Rectal smooth muscle tissue (tissue), 1 donor: ENCODE results near the gene COQ3.
A peak's percentile ranks its signal among the peaks of the same experiment; 100 is the strongest.

ENCODE experiments used
- H3K27ac ChIP-seq: one replicate; pipeline ENCODE4 v1.7.0; 2013; ENCODE audit warnings: low read depth, low read length, inconsistent platforms
- H3K27me3 ChIP-seq: one replicate; pipeline ENCODE4 v1.7.0; 2013; ENCODE audit warnings: low read length; ENCODE audit not compliant: control insufficient read depth, insufficient read depth
- H3K36me3 ChIP-seq: one replicate; pipeline ENCODE4 v1.7.0; 2013; ENCODE audit warnings: low read length; ENCODE audit not compliant: control insufficient read depth, insufficient read depth
- H3K4me1 ChIP-seq: one replicate; pipeline ENCODE4 v1.7.0; 2013; ENCODE audit warnings: low read length; ENCODE audit not compliant: control insufficient read depth, insufficient read depth
- H3K4me3 ChIP-seq: one replicate; pipeline ENCODE4 v1.7.0; 2013; ENCODE audit warnings: low read length
- H3K9ac ChIP-seq: one replicate; pipeline ENCODE4 v1.7.0; 2013; ENCODE audit warnings: low read length

The COQ3 gene

GRCh38 chr6:99393698-99394531, at the start of gene COQ3:
TSS of gene COQ3 (minus strand) at chr6:99394195. CDS start at chr6:99394179, 16 bp downstream.
- Histone ChIP-seq H3K27ac (peak within 1 kb of the TSS; percentile 86), H3K4me1 (no peaks in the 10 kb centered on the region), H3K9ac (peak within 1 kb of the TSS; percentile 57), H3K27me3 (no peaks in the 10 kb centered on the region), H3K4me3 (peak within 1 kb of the TSS; percentile 86), H3K36me3 (no peaks in the 10 kb centered on the region)

- no peaks in the 10 kb centered on the region for H3K4me1 ChIP-seq
- no peak overlapping the region for H3K9ac ChIP-seq
- H3K4me3 ChIP-seq: no peak overlapping the region
- no peaks in the 10 kb centered on the region for H3K36me3 ChIP-seq
- no peak overlapping the region for H3K27ac ChIP-seq
- no peaks in the 10 kb centered on the region for H3K27me3 ChIP-seq
Observed at GRCh38 chr6:99434702-99435530, 40.9 kb upstream of the COQ3 start.

GRCh38 chr6:99432877-99433276, 38.9 kb upstream of the COQ3 start:
- H3K27ac ChIP-seq: no peak overlapping the region
- H3K27me3 ChIP-seq: no peaks in the 10 kb centered on the region
- no peak overlapping the region for H3K4me3 ChIP-seq
- no peak overlapping the region for H3K9ac ChIP-seq
- no peaks in the 10 kb centered on the region for H3K4me1 ChIP-seq
- H3K36me3 ChIP-seq: no peaks in the 10 kb centered on the region

GRCh38 chr6:99431901-99432300, 37.9 kb upstream of the COQ3 start:
- no peak overlapping the region for H3K9ac ChIP-seq
- no peaks in the 10 kb centered on the region for H3K4me1 ChIP-seq
- H3K27ac ChIP-seq: no peak overlapping the region
- H3K4me3 ChIP-seq: no peak overlapping the region
- H3K36me3 ChIP-seq: no peaks in the 10 kb centered on the region
- H3K27me3 ChIP-seq: no peaks in the 10 kb centered on the region

- Histone ChIP-seq H3K4me1 (peaks cover 8% of the 10 kb centered on the region), H3K4me3 (no peak overlapping the region), H3K27ac (no peak overlapping the region), H3K27me3 (no peaks in the 10 kb centered on the region), H3K9ac (no peak overlapping the region), H3K36me3 (no peaks in the 10 kb centered on the region)
Observed at GRCh38 chr6:99427988-99428387, 34.0 kb upstream of the COQ3 start.

- Histone ChIP-seq H3K27ac (peak overlapping the region; percentile 93), H3K9ac (no peak overlapping the region), H3K4me1 (peaks cover 8% of the 10 kb centered on the region), H3K27me3 (no peaks in the 10 kb centered on the region), H3K4me3 (peak overlapping the region; percentile 73), H3K36me3 (no peaks in the 10 kb centered on the region)
Observed at GRCh38 chr6:99426451-99426757, 32.4 kb upstream of the COQ3 start.

GRCh38 chr6:99425647-99426450, 31.9 kb upstream of the COQ3 start:
- Histone ChIP-seq H3K9ac (peak overlapping the region; percentile 81), H3K36me3 (no peaks in the 10 kb centered on the region), H3K27ac (peak overlapping the region; percentile 93), H3K4me3 (peak overlapping the region; percentile 73), H3K4me1 (peaks cover 8% of the 10 kb centered on the region), H3K27me3 (no peaks in the 10 kb centered on the region)

GRCh38 chr6:99424761-99425646, 31.0 kb upstream of the COQ3 start, which contains the start of gene PNISR:
TSS of gene PNISR (minus strand) at chr6:99425308. CDS start at chr6:99414659, 10,649 bp downstream.
- Histone ChIP-seq H3K4me1 (peaks cover 8% of the 10 kb centered on the region), H3K27ac (peak within 1 kb of the TSS; percentile 93), H3K27me3 (no peaks in the 10 kb centered on the region), H3K4me3 (peak within 1 kb of the TSS; percentile 73), H3K36me3 (no peaks in the 10 kb centered on the region), H3K9ac (peak within 1 kb of the TSS; percentile 89)

- Histone ChIP-seq H3K36me3 (no peaks in the 10 kb centered on the region), H3K4me1 (peaks cover 8% of the 10 kb centered on the region)
Observed at GRCh38 chr6:99424022-99424421, 30.0 kb upstream of the COQ3 start.

GRCh38 chr6:99422912-99423311, 28.9 kb upstream of the COQ3 start:
- Histone ChIP-seq H3K27me3 (no peaks in the 10 kb centered on the region), H3K4me1 (peaks cover 8% of the 10 kb centered on the region), H3K36me3 (no peaks in the 10 kb centered on the region), H3K4me3 (no peak overlapping the region), H3K27ac (no peak overlapping the region), H3K9ac (no peak overlapping the region)

More at GRCh38 chr6:99424022-99424421, 30.0 kb upstream of the COQ3 start:
- H3K9ac ChIP-seq: no peak overlapping the region
- peak overlapping the region; percentile 93 for H3K27ac ChIP-seq
- H3K4me3 ChIP-seq: peak overlapping the region; percentile 73
- no peaks in the 10 kb centered on the region for H3K27me3 ChIP-seq

GRCh38 chr6:99416892-99417767, 23.1 kb upstream of the COQ3 start:
- Histone ChIP-seq H3K27me3 (no peaks in the 10 kb centered on the region), H3K9ac (no peak overlapping the region), H3K36me3 (peaks cover 3% of the 10 kb centered on the region), H3K27ac (no peak overlapping the region), H3K4me1 (peaks cover under 1% of the 10 kb centered on the region), H3K4me3 (no peak overlapping the region)
